Endothelial cell of umbilical vein (primary cell): ENCODE measurements around the gene PLXNA3. TPM values are rescaled to one million over a fixed set of nuclear protein-coding genes. Genes with fewer than 3 reads are reported as not detected.

Experiments
- BruUV-seq: library from RNA; stranded (reverse); fragments of 400-500 nt; replicated peaks from 2 replicates; lab custom pipeline; 2021; lab: Mats Ljungman, UMichigan
- CTCF ChIA-PET: fragments of 300-600, 350-600 bp; sonication (Branson Sonifier 250); formaldehyde crosslinking; loops from one replicate; lab custom pipeline; 2021; ENCODE audit warnings: antibody characterized with exemption, inconsistent platforms; lab: Charles Lee
- POLR2A ChIA-PET: fragments of 300-600, 350-600 bp; sonication (Branson Sonifier 250); formaldehyde crosslinking; loops from one replicate; lab custom pipeline; 2021; ENCODE audit warnings: antibody characterized with exemption, inconsistent platforms; lab: Charles Lee
- DNase-seq: peaks from one replicate; pipeline ENCODE4 v3.0.0-alpha.2; 2011; ENCODE audit warnings: low read depth, low spot score
- FAIRE-seq: peaks from 2 replicates; lab custom pipeline; 2011; peaks lifted over from hg19 to GRCh38; lab: Jason Lieb, UNC
- H2AFZ ChIP-seq: 2 replicates; pipeline ENCODE4 v1.6.0; 2012; ENCODE audit warnings: low read depth, low read length, control low read depth, inconsistent platforms
- H3K27ac ChIP-seq: 2 replicates; pipeline ENCODE4 v1.5.1; 2011; ENCODE audit warnings: low read depth, mild to moderate bottlenecking, control low read depth, low read length, moderate library complexity; ENCODE audit not compliant: insufficient read depth
- H3K27me3 ChIP-seq, 2 experiments: 2 replicates each; pipeline versions ENCODE4 v1.6.0 to v1.6.1; 2011; ENCODE audit warnings: low read length in 2 of 2, mixed read lengths in 1 of 2; ENCODE audit not compliant: control insufficient read depth in 2 of 2, insufficient read depth in 2 of 2
- H3K36me3 ChIP-seq, 2 experiments: 2 replicates in 1 of 2; 3 replicates in 1 of 2; pipeline ENCODE4 v1.5.1; 2011; ENCODE audit warnings: low read length in 2 of 2, mild to moderate bottlenecking in 1 of 2, moderate library complexity in 1 of 2; ENCODE audit not compliant: control insufficient read depth in 2 of 2, insufficient read depth in 2 of 2; ENCODE audit errors: extremely low read depth in 1 of 2
- H3K4me1 ChIP-seq: 3 replicates; pipeline ENCODE4 v1.5.1; 2011; ENCODE audit warnings: mild to moderate bottlenecking, low read length; ENCODE audit not compliant: control insufficient read depth, insufficient read depth; ENCODE audit errors: extremely low read depth
- H3K4me2 ChIP-seq: 2 replicates; pipeline ENCODE4 v1.6.1; 2011; ENCODE audit warnings: low read length, control low read depth, mixed read lengths; ENCODE audit not compliant: insufficient read depth
- H3K4me3 ChIP-seq, 3 experiments: fragments of 200-600 bp in 1 of 3; sonication (generic), shearing (Covaris generic) in 1 of 3; replicated peaks in 1 of 3; 2 replicates each; pipeline ENCODE4 v1.5.1; 2011 to 2016; ENCODE audit warnings: control low read depth in 3 of 3, low read length in 3 of 3, mild to moderate bottlenecking in 2 of 3, inconsistent platforms in 1 of 3, low read depth in 1 of 3, moderate library complexity in 1 of 3; ENCODE audit not compliant: insufficient read depth in 1 of 3
- H3K79me2 ChIP-seq: 2 replicates; pipeline ENCODE4 v1.6.0; 2012; ENCODE audit warnings: low read length, inconsistent platforms; ENCODE audit not compliant: control insufficient read depth, insufficient read depth
- H3K9ac ChIP-seq: replicated peaks from 2 replicates; pipeline ENCODE3; 2011; ENCODE audit warnings: low read length, control low read depth; ENCODE audit not compliant: insufficient read depth; ENCODE audit errors: extremely low read depth
- H3K9me1 ChIP-seq: replicated peaks from 3 replicates; pipeline ENCODE4 v1.6.0; 2011; ENCODE audit warnings: mild to moderate bottlenecking, low read length; ENCODE audit not compliant: control insufficient read depth, insufficient read depth; ENCODE audit errors: extremely low read depth
- H3K9me3 ChIP-seq: replicated peaks from 2 replicates; pipeline ENCODE4 v1.5.1; 2012; ENCODE audit warnings: low read length, inconsistent platforms; ENCODE audit not compliant: control insufficient read depth, insufficient read depth
- H4K20me1 ChIP-seq: replicated peaks from 2 replicates; pipeline ENCODE3; 2011; ENCODE audit warnings: mild to moderate bottlenecking, low read length; ENCODE audit not compliant: control insufficient read depth, insufficient read depth; ENCODE audit errors: extremely low read depth
- CTCF ChIP-seq, 2 donors: IDR thresholded peaks; 1 replicate in 1 of 2; 2 replicates in 1 of 2; pipeline ENCODE4 v1.5.1; 2011; ENCODE audit warnings: low read length in 2 of 2, mild to moderate bottlenecking in 2 of 2, moderate library complexity in 2 of 2, control low read depth in 1 of 2, inconsistent platforms in 1 of 2, low read depth in 1 of 2; ENCODE audit not compliant: insufficient read depth in 1 of 2; ENCODE audit errors: extremely low read depth in 1 of 2
- EZH2 ChIP-seq: IDR thresholded peaks from 2 replicates; pipeline ENCODE4 v1.6.1; 2012; ENCODE audit warnings: borderline replicate concordance, low read depth, mild to moderate bottlenecking, moderate library complexity, low read length, inconsistent platforms; ENCODE audit not compliant: severe bottlenecking
- FOS ChIP-seq: IDR thresholded peaks from 2 replicates; pipeline ENCODE4 v1.6.1; 2011; ENCODE audit warnings: mild to moderate bottlenecking, low read length, moderate library complexity, borderline replicate concordance; ENCODE audit not compliant: insufficient read depth
- GATA2 ChIP-seq: IDR thresholded peaks from 2 replicates; pipeline ENCODE4 v1.7.0; 2011; ENCODE audit warnings: low read depth, mild to moderate bottlenecking, moderate library complexity, mixed read lengths, low read length; ENCODE audit not compliant: insufficient read length, insufficient read depth
- JUN ChIP-seq: IDR thresholded peaks from 2 replicates; pipeline ENCODE4 v1.6.1; 2011; ENCODE audit warnings: borderline replicate concordance, low read depth; ENCODE audit not compliant: insufficient read length, insufficient read depth
- MAX ChIP-seq: IDR thresholded peaks from 2 replicates; pipeline ENCODE4 v1.6.1; 2011; ENCODE audit not compliant: insufficient read depth, insufficient read length
- MYC ChIP-seq: IDR thresholded peaks from one replicate; pipeline ENCODE4 v1.6.1; 2011; ENCODE audit warnings: mild to moderate bottlenecking, low read depth, low read length
- POLR2A ChIP-seq: IDR thresholded peaks from 2 replicates; pipeline ENCODE4 v1.6.1; 2012; ENCODE audit warnings: low read depth, mild to moderate bottlenecking, control low read depth, low read length
- POLR2AphosphoS5 ChIP-seq: IDR thresholded peaks from 2 replicates; pipeline ENCODE4 v1.6.1; 2012; ENCODE audit warnings: low read depth, mild to moderate bottlenecking, control low read depth, low read length, moderate library complexity; ENCODE audit not compliant: insufficient read depth
- dilution Hi-C: fragments of 300-500 bp; cut with MboI; formaldehyde crosslinking; loops from one replicate; pipeline ENCODE4 v1.15.0; 2019; ENCODE audit warnings: low sequenced_read_pairs; ENCODE audit not compliant: extremely low pct_ligation_motif_present
- intact Hi-C: fragments of 100-400 bp; cut with micrococcal nuclease; formaldehyde crosslinking; loops from one replicate; pipeline ENCODE4 v1.10.0; 2022
- polyA plus RNA-seq, 4 experiments: library from polyadenylated mRNA; depleted of rRNA in 3 of 4; stranded (reverse) in 3 of 4; unstranded in 1 of 4; fragments of >200 nt; gene quantifications; 2 replicates each; pipeline versions ENCODE4 v1.2.1 to v1.2.3, GENCODE V29; 2011 to 2012; ENCODE audit warnings: missing spikeins in 1 of 4
- total RNA-seq: library from RNA; stranded (reverse); gene quantifications from 2 replicates; pipeline ENCODE4 v1.2.3, GENCODE V29; 2021

PLXNA3 gene
- total and polyA plus RNA-seq, 2 donors (not counting 3 experiments of a cell fraction or from before 2014, with no cell fraction given): 56.8 to 58.6 TPM

- dilution Hi-C loops: no loop called here
- intact Hi-C loops: no loop called here
- FAIRE-seq (no peak), DNase-seq (no peak)
- Histone ChIP-seq H3K27me3 (no peaks in the 10 kb centered on the region), H3K9ac (no peak overlapping the region), H4K20me1 (no peaks in the 10 kb centered on the region), H2AFZ (no peak overlapping the region), H3K4me2 (no peak overlapping the region), H3K27ac (no peak overlapping the region), H3K9me1 (no peaks in the 10 kb centered on the region), H3K9me3 (no peaks in the 10 kb centered on the region), H3K36me3 (peaks cover 0 to 28% of the 10 kb centered on the region in 2 experiments), H3K79me2 (peaks cover 22% of the 10 kb centered on the region), H3K4me3 (no peak overlapping the region), H3K4me1 (peaks cover 8% of the 10 kb centered on the region)
- ChIA-PET POLR2A (no interaction called here), CTCF (no interaction called here)
- no TSS peak for BruUV-seq
- TF ChIP-seq POLR2AphosphoS5 (no peak), JUN (no peak), FOS (no peak), GATA2 (no peak), POLR2A (no peak), CTCF (IDR thresholded peaks at IDR 0.05; ENCODE audit: extremely low read depth in 1 of 2, insufficient read depth in 1 of 2, low read depth in 1 of 2, low read length in 2 of 2) (no peak), MYC (no peak), EZH2 (no peak), MAX (no peak)
Observed at GRCh38 chrX:154449618-154450017, 8.5 kb upstream of the PLXNA3 start.
